GM12873 (cell line): ENCODE data around the gene LONP1.

ENCODE experiments used
- TF ChIP-seq, protein P1 (sequence below): IDR thresholded peaks from 2 replicates; pipeline ENCODE4 v1.5.1; 2012; ENCODE audit warnings: low read depth, mild to moderate bottlenecking, moderate library complexity, low read length, control low read depth; ENCODE audit not compliant: insufficient read depth; ENCODE audit errors: missing control alignments

LONP1 gene

DNA sequence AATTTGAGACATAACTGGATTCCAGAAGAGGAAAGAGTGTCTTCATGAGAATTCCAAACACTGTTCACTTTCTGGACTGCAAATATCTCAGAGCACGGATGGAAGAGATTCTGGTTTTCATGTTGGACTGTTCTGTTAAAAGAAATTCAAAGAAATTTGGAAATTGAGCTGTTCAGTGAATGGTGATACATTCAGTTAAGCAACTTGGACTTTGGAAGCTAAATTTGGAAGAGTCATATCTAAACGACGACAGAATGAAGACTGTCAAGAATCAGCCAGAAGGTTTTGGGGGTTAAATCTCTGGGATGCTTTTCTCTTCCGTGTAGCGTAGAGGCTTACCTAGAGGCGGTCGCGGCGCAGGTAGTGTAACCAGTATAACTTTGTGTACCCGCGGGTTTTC is 71.5 kb downstream of the LONP1 start:
- TF ChIP-seq, protein P1, sequence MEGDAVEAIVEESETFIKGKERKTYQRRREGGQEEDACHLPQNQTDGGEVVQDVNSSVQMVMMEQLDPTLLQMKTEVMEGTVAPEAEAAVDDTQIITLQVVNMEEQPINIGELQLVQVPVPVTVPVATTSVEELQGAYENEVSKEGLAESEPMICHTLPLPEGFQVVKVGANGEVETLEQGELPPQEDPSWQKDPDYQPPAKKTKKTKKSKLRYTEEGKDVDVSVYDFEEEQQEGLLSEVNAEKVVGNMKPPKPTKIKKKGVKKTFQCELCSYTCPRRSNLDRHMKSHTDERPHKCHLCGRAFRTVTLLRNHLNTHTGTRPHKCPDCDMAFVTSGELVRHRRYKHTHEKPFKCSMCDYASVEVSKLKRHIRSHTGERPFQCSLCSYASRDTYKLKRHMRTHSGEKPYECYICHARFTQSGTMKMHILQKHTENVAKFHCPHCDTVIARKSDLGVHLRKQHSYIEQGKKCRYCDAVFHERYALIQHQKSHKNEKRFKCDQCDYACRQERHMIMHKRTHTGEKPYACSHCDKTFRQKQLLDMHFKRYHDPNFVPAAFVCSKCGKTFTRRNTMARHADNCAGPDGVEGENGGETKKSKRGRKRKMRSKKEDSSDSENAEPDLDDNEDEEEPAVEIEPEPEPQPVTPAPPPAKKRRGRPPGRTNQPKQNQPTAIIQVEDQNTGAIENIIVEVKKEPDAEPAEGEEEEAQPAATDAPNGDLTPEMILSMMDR: no peak

DNA sequence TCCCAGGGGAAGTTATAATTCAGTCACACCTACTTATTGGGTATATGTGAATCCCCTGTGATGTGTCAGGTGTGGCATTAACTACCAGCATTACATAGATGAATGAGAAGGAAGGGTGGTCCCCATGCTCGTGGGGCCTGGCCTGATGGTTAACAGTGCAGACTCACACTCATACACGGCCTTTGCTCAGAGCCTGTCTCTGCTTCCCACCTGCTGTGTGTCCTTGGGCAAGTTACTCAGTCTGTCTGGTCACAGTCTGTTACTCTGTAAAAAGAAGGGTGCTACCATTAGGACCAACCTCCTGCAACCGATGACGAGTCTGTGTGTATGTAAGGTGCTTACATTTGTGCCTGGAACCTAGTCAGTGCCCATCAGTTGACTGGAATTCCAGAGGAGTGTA is 73.2 kb downstream of the LONP1 start:
- TF ChIP-seq, protein P1: no peak

DNA sequence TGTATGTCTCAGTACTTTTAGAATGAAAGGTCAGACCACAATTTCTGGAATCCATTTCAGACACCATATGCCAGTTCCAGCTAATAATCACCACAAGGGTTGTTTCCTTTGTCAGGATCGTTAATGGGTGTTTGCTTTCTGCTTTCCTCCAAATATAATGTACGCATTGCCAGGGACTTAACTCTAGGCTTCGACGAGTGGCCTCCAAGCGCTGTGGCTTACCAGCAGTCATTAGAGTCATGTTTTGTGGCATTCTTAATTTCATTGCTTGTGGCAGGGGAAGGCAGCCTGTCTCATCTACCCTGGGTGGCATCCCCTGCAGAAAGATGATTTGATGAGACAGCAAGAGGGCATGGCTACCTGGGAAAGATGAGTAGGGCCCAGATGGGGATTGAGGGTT is 74.5 kb downstream of the LONP1 start:
- TF ChIP-seq, protein P1: no peak

DNA sequence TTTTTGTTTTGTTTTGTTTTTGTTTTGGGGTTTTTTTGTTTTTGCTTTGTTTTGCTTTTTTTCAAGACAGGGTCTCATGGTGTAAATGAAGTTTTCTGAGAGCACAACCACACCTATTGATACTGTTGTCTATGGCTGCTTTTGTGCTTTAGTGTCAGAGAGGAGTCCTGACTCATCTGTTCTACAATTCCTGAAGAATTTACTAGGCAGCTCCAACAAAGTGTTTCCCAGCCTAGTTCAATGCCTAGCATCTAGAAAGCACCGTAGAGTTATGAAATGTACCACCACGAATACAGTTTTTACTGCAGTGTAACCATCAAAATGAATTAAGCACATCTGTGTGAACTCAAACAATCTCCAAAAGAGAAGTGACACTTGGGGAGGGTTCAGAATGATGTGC is 75.9 kb downstream of the LONP1 start:
- TF ChIP-seq, protein P1: no peak

DNA sequence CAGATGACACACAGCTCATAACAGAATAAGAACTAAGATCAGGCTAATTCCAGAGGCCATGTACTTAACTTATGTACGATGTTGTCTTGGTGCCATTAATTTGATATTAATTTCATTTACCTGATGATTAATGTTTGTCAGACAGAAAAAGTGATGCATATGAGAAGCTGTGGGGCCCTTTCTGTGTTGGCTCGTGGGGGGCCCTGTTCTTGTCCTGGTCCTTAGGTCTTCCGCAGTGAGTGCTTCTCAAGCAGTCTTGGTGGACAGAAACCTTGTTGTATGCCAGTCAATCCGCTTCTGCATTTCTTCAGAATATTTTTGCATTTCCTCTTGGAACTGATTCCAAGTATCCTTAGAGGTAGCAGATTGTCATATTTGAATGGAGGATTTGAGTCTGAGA is 76.9 kb downstream of the LONP1 start:
- TF ChIP-seq, protein P1: no peak

DNA sequence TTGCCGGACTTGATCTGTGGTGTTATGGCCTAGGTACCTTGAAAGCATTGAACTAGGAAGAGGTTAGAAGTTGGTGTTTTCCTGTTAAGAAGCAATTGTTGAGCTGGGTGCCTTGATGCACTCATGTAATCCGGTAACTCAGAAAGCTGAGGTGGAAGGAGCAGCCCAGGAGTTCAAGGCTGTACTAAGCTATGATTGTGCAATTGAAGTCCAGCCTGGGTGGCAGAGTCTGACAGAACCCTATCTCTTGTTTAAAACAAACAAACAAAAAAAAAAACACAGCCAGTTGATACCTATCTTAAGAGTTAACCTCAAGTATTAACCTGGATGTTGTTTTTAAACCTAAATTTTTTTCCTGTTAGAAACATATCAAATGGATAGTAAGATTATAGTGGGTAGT is 77.7 kb downstream of the LONP1 start:
- TF ChIP-seq, protein P1: no peak
